ENCODE measurements around the gene NOL4. TPM values are rescaled to one million over a fixed set of nuclear protein-coding genes. Genes with fewer than 3 reads are reported as not detected.

Gene NOL4
- polyA plus RNA-seq, 12 donors = 0.16 to 6.5 (median 0.24) TPM; not detected in 2

DNA sequence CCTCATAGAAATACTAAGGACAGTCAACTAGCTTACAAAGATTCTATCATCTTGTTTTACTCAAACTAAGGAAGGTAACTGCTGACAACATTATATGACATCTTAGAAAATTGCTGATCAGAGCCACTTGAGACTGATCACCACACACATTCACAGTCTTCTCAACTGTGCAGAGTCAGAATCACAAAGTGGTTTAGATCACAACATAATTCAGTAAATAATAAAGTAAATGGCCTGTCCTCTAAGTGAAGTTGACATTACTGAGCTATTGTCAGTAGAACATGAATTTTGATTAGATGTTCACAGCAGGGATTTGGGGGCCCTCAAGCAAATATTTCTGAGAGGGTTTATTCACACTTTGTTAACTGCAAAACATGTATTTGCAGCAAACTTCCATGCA lies 28.5 kb downstream of the NOL4 start:
- no peak for DNase-seq

DNA sequence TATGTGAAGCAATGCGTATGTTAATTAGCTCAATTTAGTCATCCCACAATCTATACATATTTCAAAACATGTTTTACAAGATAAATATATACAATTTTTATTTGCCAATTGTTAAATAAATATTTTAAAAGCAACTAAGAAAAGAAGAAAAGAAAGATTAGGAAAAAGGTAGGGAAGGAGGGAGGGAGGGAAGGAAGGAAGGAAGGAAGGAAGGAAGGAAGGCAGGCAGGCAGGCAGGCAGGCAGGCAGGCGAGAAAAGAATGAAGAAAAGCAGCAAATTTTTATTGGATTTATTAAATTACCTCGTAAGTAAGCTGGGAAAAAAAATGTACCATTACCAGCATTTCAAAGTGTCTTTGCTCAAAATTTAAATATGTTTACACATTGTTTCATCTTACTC lies 30.5 kb downstream of the NOL4 start:
- DNase-seq = no peak

DNA sequence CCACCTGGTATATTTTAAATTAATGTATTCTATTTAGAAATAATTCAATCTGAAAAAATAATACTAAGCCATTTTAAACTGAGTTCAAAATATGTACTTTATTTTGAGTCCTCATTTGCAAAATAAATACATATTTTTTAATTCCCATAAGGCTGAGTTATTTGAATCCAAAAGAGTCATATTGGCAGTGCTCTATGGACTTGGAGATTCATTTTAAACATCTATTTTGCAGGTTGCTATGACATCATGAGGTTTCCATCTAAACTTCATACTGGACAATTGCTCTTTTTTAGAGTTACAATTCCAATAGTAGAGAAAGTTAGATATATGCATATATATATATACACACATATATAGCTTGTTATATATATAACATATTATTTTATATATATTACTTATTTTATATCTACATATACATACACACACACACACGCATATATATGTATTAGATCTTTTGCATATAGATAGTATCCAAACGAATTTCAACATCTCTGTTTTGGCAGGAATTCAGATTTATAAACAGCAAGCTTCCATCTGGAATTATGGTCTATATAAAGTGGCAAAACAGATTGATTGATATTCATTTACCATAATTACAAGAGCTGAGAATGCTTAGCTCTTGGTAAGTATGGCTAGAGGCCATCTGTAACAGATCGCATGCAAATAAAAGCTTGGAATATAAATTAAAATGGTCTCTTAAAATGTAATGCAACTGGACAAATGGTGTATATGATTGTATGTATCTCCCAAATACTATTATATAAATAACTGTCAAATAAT lies 34.9 kb downstream of the NOL4 start:
- peak; percentile 18 for DNase-seq

Data from muscle of arm (tissue), 12 donors.